ENCODE data around the gene METTL8.

Gene METTL8

DNA sequence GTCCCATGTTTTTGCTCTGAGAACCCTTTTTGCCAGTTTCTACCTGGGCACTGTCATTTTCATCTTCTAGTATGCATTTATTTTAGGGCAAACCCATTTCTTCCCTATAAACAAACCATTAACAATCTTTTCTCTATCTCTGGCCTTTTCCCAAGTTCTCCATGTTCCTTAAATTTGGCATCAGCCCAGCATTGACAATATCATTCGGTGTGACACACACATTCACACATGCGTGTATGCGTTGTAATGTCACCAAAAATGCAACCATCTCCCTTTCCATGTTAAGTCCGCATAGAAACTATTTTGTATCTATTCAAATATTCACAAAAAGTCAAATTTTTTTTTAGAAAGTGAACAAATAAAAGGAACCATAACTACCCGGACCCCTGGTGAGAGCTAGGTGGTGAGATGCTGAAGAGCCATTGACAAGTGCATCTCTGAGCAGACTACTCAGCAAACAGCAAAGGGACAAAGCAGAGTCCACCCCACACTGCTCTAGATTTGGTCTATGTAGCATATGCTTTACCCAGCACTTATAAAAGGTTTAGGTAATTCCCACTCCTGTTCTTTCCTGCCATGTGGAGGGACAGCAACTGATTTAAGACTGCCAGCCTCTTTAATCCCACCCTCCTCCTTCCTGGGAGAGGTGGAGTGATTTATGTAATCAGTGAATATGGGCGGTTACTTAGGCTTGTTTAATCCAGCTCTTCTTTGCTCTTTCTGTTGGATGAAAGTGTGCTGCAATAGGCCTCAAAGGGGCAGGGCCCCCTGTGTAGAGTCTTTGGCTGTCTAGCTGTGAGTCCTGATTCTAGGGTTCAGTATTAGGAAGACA is 124.1 kb downstream of the METTL8 start:
- DNase-seq: no peak

DNA sequence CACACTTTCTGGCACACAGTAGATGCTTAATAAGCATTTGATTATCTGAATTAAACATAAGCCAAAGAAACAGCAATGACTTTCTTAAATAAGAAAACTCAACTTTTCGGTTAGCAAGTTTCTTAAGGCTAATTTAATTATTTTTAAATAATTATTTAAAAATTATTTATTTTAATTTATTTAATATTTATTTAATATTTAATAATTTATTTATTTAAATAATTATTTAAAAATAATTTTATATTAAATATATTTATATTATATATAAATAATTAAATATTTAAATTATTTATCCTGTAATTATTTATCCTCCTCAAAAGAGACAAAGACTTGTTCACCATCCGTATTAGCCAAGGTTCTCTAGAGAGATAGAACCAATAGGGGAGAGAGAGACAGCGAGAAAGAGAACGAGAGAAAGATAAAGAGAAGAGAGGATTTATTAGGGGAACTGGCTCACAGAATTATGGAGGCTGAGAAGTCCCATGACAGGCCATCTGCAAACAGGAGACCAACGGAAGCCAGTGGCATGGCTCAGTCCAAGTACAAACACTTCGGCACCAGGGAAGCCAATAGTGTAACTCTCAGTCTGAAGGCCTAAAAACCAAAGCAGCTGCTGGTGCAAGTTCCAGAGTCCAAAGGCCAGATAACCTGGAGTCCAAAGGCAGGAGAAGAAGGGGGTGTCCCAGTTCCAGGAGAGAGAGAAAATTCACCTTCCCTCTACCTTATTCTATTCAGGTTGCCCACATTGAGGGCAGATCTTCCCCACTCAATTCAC is 125.3 kb downstream of the METTL8 start:
- no peak for DNase-seq

DNA sequence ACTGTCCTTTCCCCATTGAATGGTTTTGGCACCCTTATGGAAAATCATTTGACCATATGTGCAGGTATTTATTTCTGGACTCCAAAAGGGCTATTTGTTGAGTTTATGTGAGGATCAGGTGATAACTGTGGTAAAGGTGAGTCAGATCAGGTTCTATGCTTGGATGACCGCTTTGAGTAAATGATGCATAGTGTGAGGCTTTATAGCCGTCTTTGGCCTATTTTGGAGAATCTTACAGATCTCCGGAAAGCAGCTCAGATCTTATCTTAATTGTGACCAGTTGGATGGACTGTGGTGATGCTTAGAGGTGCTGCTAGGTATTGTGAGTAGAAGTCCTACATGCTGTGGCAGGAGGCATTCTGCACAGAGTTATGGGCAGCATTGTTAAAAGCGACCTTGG is 126.2 kb downstream of the METTL8 start:
- no peak for DNase-seq

DNA sequence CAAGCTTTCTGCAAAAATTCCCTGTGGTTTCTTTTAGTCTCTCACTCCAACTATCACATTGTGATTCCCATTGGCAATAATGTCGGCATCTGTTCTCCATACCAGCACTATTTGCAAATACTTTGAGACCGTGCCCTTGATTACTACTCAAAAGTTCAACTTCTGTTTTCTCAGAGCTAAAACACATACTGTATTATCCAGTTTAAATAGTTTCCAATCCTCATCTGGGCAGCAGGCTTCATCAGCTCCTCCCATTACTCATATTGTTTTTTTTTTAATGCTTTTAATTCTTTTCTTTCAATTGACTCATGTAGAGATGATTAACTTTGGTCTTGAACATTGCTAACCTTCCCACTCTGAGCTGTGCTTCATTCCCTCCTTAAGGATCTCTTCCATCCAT is 135.8 kb downstream of the METTL8 start:
- no peak for DNase-seq

DNA sequence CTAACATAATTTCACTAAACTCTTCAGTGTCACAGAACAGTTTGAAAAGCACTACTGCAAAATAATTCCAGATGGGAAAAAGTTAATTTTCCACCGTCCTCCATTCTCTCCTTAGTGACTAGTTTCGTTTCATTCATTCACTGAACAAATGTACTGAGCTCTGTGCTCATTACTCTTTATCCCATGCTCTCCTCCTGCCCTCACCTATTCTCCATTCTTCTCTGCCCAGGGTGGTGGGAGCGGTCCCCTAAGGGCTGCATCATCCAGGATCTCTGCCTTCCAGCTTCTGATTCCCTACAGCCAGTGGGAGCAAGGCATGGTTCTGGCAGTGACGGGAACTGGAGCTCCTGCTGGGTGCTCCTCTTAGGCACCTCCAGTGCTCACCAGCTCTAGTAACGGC is 139.2 kb downstream of the METTL8 start:
- DNase-seq: no peak

DNA sequence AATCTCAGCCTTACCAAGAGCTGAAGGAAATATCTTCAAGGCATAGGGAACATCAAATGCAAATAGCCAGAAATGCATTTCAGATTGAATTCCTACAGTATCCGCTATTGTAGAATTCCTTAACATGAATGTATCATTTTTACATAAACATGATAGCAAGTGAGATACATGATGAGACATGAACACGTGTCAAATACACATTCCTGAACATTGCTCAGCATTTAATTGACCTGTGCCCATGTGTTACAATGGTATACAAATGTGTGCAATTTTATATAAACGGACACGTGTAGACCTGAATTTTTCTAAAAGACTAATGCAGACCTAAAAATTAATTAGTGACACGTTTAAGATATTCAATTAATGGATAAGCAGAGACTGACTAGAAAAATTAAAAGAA is 140.1 kb downstream of the METTL8 start:
- no peak for DNase-seq

DNA sequence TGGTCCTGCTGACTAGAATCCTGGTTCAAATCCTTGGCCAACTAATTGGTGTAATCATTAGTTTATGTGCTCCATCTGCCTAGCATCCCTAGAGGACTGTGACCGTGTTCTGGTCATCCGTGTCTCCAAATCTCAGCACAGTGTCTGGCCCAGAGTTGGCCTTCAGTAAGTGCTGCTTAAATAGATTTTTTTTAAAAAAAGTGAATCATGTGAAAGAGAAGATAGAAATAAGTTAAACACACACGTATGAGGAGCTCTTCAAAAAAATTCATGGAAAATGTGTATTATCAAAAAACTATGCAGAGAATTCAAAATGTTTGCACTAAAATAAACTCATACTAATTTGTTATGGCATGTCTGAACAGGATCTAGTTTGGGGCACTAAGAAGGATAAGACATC is 143.8 kb downstream of the METTL8 start:
- no peak for DNase-seq

DNA sequence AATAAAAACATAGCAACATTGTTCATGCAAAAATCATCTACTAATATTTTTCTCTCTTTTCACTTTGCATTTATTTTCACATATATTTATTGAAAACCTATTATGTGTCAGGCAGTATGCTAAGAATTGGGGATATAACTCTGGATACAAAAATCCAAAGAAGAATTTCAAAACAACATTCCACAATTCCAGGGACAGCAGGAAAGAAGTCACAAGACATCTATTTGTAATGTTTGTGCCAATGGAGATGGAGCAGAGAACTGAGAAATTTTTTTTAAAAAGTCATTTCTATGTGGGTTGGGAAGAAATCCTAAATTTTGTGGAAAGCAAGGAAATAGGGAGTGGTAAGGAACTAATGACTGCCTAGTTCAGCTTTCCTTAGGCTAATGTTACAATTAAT is 144.5 kb downstream of the METTL8 start:
- no peak for DNase-seq

DNA sequence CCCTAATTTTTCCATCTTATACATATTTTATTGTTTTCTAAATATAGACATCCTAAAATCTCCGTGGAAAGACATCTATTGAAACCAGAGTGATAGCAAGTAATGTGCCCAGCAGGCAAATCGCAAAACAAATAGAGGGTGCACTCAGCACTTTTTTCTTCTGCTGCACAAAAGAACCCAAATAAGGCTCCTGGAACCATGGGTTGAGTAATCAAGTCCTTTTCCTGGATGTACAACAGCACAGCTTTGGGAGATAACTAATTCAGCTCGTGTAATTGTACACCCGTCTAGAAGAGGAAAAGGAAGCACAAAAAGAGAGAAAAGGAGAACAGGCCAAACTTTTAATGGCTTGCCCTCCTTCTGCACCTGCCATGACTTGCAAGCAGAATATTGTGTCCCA is 146.2 kb downstream of the METTL8 start:
- DNase-seq: no peak

DNA sequence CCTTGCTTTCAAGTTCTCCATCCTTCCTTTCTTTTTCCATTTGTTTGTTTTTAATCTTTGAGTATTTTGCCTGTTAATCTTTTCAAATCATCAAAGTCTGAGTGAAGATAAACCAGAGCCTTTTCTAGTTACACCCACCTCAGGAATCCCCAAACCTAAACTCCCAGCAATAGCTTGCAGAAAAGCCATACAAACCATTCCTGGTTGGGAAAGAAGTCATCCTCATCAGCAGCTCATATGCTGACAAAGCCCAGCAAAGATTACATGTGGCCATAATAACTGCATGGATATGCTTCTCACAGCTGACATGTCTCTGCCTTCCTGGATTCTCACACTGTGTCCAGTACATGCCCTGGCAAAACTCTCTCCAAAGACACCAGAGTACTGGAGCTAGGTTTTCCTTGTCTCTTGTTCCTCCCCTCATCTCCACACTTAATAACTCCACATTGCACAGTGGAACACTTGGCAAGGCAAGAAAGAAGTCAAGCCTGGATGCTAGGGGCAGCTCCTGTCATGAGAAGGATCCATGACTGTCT is 146.7 kb downstream of the METTL8 start:
- no peak for DNase-seq

DNA sequence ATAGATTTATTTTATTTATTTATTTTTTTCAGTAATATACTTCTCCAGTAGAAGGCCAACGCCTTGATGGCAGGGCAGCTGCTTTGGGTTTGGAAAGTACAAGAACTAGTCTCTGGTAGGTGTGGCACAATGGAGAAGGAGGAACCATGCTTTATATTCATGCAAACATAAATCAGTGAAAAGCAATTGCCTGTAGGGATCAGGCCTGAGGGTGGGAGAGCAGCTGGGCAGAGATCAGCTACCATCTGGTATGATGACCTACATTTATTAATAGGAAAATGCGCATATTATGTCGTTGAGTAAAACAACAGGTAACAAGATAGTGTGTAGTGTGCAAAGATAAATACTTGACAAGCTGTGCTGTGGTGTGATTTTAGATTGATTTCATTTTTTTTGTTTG is 152.7 kb downstream of the METTL8 start:
- no peak for DNase-seq

DNA sequence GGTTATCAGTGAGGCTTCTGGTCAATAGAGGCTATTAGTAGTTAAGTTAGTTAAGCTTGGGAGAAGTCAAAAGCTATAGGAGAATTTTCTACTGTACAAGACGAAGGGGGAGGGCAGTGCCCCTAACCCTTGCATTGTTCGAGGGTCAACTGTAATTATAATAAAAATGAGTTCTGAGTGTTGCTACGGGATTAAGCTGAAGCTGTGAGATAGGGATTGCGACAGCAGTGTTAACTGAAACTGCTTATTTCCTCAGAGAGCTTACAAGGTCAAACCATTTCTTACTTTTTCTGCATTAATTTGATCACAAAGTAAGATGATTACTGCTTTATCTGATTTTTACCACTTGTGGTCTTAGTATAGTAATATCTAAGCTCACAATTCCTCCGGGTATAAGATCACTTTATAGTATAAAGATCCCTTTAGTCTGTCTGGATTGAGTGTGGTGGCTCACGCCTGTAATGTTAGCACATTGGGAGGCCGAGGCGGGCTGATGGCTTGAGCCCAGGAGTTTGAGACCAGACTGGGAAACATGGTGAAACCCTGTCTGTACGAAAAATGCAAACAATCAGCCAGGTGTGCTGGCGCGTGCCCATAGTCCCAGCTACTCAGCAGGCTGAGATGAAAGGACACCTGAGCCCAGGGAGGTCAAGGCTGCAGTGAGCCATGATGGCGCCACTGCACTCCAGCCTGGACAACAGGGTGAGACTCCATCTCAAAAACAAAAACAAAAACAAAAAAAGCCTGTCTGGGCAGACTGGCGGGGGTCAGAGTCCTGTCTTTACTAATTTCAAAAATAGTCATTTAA is 153.6 kb downstream of the METTL8 start:
- DNase-seq: no peak

DNA sequence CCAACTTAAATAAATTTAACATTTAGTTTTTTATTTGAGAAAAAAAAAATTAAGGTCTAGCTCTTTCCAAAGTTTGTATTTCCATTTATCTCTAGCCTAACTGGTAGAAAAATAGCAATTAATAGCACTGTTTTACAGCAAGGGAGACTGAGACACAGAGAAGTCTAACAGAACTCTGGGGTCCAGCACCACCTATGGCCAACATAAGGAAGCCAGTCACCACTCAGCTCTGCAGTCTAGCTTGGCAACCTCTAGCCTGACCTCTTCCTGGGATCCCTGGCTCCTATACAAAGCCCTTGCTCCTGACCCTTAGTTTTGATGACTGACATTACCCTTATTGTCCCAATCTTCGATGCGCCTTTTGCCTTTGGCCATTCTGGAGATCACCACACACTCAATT is 159.0 kb downstream of the METTL8 start:
- no peak for DNase-seq

DNA sequence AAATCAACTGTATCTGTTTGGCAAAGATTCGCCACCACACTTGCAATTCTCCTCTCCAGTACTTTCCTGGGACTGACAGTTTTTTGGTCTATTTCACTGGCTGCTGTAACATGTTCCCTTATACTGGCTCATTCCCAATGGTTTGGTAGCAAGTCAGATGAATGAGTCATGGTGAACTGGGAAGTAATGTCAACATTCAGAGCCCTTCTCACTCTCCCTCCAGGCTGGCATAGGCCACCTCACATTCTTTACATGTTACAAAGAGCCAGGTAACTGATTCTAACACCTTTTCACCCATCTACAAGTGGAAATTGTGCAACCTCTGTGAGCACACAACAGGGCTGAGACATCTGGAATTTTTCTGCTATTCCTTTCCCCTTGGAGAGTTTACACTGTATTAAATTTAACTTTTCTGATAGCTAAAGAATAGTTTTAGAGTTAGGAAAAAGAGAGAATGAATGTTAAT is 161.8 kb downstream of the METTL8 start:
- no peak for DNase-seq

DNA sequence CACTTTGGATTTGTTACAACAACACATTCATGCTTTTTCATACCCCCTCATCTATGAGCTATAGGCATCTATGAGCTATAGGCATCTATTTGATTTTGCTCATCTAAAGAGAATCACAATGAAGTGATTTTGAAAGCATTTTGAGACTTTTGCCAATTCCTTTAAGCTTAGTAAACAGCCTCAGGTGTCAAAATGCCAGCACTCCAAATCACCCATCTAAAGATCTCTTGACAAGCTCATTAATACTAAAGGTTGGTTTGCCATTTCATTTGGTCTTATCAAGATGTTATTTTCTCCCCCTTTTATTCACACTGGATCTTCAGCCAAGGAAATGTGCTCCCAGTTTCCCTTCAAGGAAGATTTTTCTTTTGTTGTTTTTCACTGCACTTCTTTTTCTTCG is 162.4 kb downstream of the METTL8 start:
- DNase-seq: no peak

DNA sequence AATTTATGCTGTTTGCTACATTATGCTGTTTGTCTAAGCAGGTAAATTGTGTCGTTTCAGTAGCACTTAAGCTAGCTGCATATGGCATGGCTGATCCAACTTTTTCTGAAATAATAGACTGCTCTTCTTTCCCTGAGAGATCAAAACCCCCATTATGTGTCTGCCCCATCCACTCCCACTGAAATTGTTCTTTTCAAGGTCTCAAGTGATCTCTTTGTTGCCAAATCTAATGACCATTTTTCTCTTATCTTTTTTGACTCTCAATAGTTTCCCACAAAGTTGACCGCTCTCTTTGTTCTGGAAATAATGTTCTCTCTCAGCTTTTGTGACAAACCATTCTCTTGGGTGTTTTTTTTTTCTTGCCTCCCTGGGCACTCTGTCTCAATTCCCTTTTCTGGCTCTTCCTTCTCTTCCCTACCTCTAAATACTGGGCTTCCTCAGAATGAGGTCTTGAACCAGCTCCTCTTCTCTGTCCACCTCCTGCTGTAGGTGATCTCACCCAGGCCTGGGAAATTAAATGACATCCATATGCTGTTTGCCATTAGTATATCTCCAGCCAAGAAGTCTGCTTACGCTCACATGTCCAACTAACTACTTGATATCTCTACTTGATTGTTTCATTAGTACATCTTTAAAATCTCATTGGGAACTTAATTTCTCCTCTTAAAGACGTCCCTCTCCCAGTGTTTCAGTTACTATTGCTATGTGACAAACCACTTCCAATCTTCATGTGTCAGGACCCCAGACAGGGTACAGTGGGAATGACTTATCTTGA is 165.7 kb downstream of the METTL8 start:
- DNase-seq: no peak
